Ovary (tissue), 9 donors: ENCODE data around the gene RBMS1. TPM values are rescaled to one million over a fixed set of nuclear protein-coding genes. Genes with fewer than 3 reads are reported as not detected.

Experiments used
- DNase-seq, 5 donors: peaks; one replicate each; pipeline ENCODE4 v3.0.0-alpha.2; 2019 to 2020
- H3K27ac ChIP-seq, 2 donors: fragments of 200-600 bp; one replicate each; pipeline versions ENCODE4 v1.5.1 to v1.8.0; 2019 to 2022
- H3K27me3 ChIP-seq: fragments of 200-600 bp; one replicate; pipeline ENCODE4 v1.8.0; 2022
- H3K36me3 ChIP-seq: fragments of 200-600 bp; sonication (generic); one replicate; pipeline ENCODE4 v1.5.1; 2019
- H3K4me1 ChIP-seq: one replicate; pipeline ENCODE4 v1.8.1; 2013; ENCODE audit warnings: mild to moderate bottlenecking, moderate library complexity; ENCODE audit not compliant: insufficient read depth
- H3K4me3 ChIP-seq: fragments of 200-600 bp; sonication (generic); one replicate; pipeline ENCODE4 v1.5.1; 2017
- H3K9me3 ChIP-seq, 2 donors: fragments of 200-600 bp in 1 of 2; sonication (generic) in 1 of 2; one replicate each; pipeline versions ENCODE4 v1.5.1 to v1.8.1; 2013 to 2019; ENCODE audit warnings: mild to moderate bottlenecking in 1 of 2, moderate library complexity in 1 of 2
- EP300 ChIP-seq: sonication (generic); formaldehyde crosslinking; IDR thresholded peaks from one replicate; pipeline ENCODE4 v1.6.1; 2017; ENCODE audit warnings: antibody characterized with exemption
- POLR2A ChIP-seq: fragments of 450-650 bp; IDR thresholded peaks from one replicate; pipeline ENCODE4 v1.6.1; 2017; ENCODE audit warnings: antibody characterized with exemption, mild to moderate bottlenecking, moderate library complexity
- WGBS, 3 donors: extraction: QIAGEN DNeasy Blood & Tissue Kit in 1 of 3; methylation state at CpG; one replicate each; pipeline versions ENCODE4 v1.1.5 to v1.1.7; 2013 to 2017; 5-methylcytosine and 5-hydroxymethylcytosine counted together
- intact Hi-C, 4 donors: fragments of 100-400 bp; cut with DNase I; formaldehyde crosslinking; loops; one replicate each; pipeline versions ENCODE4 v1.11.0 to v1.15.1; 2022 to 2023
- polyA plus RNA-seq, 2 donors: library from polyadenylated mRNA; stranded (reverse); fragments of 200-250 nt in 1 of 2; fragments of 350-450 nt in 1 of 2; fragmentation: Illumina TruSeq in 1 of 2; extraction: RNeasy Lipid Tissue Mini Kit (QIAGEN cat#74804) in 1 of 2; gene quantifications; one replicate each; pipeline ENCODE4 v1.2.3, GENCODE V29; 2013 to 2014
- total RNA-seq, 7 donors: library from RNA; depleted of rRNA in 2 of 7; stranded (reverse); fragments of >200 nt in 2 of 7; fragmentation: NEBNext Ultra II Directional in 3 of 7; extraction: Animal tissue kit (Norgen Biotek cat#: 25700) in 3 of 7; gene quantifications; one replicate each; pipeline versions ENCODE4 v1.1.0 to v1.2.4, GENCODE V29; 2016 to 2023
- TF ChIP-seq, protein P1 (sequence below), 3 donors: fragments of 450-650 bp in 2 of 3; fragments of 200-600 bp in 1 of 3; IDR thresholded peaks; one replicate each; pipeline versions ENCODE4 v1.5.1 to v1.8.0; 2016 to 2022; ENCODE audit warnings: antibody characterized with exemption in 3 of 3, mild to moderate bottlenecking in 1 of 3
- donor health status: DM: no; HTN: no; CAD: no; lungs with moderate emphysema.
- donor health status: DM: no; HTN: no; CAD: no.
- donor health status: Bipolar disorder and iron deficiency.
- donor health status: DM: yes; HTN: yes; CAD: no.
- donor health status: DM: no; HTN: no; CAD: no.
- donor health status: DM: yes; HTN: yes; CAD: no.

The RBMS1 gene
- total and polyA plus RNA-seq, 9 donors, result 50.7 to 91.9 (median 73.8) TPM

GRCh38 chr2:160267022-160267421 lies 226.6 kb downstream of the RBMS1 start:
- H3K9me3 ChIP-seq, result no peaks in the 10 kb centered on the region
- H3K27me3 ChIP-seq, result no peaks in the 10 kb centered on the region
- intact Hi-C loops, result loop anchor here in 1 of 4 donors (10.0 kb wide), 1 partner anchor 152 kb away; no protein-coding TSS in a partner anchor
- no peak overlapping the region for H3K4me3 ChIP-seq
- WGBS, 3 donors, result 89 to 94% (median 92%) methylated on average over 4 of the region's 4 CpGs
- H3K36me3 ChIP-seq, result no peaks in the 10 kb centered on the region
- no peak for DNase-seq
- peaks cover 11% of the 10 kb centered on the region for H3K4me1 ChIP-seq
- H3K27ac ChIP-seq, result no peak overlapping the region
- no peak for TF ChIP-seq POLR2A
- TF ChIP-seq EP300, result no peak
- TF ChIP-seq, protein P1, sequence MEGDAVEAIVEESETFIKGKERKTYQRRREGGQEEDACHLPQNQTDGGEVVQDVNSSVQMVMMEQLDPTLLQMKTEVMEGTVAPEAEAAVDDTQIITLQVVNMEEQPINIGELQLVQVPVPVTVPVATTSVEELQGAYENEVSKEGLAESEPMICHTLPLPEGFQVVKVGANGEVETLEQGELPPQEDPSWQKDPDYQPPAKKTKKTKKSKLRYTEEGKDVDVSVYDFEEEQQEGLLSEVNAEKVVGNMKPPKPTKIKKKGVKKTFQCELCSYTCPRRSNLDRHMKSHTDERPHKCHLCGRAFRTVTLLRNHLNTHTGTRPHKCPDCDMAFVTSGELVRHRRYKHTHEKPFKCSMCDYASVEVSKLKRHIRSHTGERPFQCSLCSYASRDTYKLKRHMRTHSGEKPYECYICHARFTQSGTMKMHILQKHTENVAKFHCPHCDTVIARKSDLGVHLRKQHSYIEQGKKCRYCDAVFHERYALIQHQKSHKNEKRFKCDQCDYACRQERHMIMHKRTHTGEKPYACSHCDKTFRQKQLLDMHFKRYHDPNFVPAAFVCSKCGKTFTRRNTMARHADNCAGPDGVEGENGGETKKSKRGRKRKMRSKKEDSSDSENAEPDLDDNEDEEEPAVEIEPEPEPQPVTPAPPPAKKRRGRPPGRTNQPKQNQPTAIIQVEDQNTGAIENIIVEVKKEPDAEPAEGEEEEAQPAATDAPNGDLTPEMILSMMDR (IDR thresholded peaks at IDR 0.05), result no peak

DNA sequence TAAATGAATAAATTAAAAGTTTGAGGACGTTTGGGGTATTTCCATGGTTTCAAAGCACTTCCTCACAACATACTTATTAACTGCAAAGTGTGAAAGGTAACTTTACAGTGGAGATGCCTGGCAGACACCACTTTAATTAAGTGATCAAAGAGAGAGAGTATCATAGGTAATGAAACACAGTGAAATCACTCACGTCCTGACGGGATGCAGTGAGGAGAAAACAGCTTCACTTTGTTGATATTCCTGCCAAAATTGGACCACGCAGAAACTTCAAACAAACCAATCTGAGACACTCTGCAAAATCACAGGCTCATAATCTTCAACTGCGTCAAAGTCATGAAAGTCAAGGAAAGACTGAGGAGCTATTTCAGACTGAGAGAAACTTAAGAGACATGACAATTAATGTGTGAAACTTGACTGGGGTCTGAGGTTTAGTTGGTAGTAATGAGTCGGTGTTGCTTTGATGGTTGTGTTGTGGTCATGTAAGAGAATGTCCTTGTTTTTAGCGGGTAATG lies 227.5 kb downstream of the RBMS1 start:
- no peaks in the 10 kb centered on the region for H3K9me3 ChIP-seq
- H3K4me3 ChIP-seq, result no peak overlapping the region
- peaks cover 10% of the 10 kb centered on the region for H3K4me1 ChIP-seq
- H3K27ac ChIP-seq, result no peak overlapping the region
- no peak for DNase-seq
- 45 to 64% (median 53%) methylated on average over 7 of the region's 7 CpGs for WGBS, 3 donors
- H3K27me3 ChIP-seq, result no peaks in the 10 kb centered on the region
- intact Hi-C loops, result loop anchor here in 1 of 4 donors (10.0 kb wide), 1 partner anchor 151 kb away; no protein-coding TSS in a partner anchor
- TF ChIP-seq EP300, result no peak
- TF ChIP-seq, protein P1 (IDR thresholded peaks at IDR 0.05), result no peak
- TF ChIP-seq POLR2A, result no peak
- H3K36me3 ChIP-seq, result no peaks in the 10 kb centered on the region

GRCh38 chr2:160264308-160264707 lies 229.3 kb downstream of the RBMS1 start:
- peaks cover 3% of the 10 kb centered on the region for H3K4me1 ChIP-seq
- H3K27me3 ChIP-seq, result no peaks in the 10 kb centered on the region
- intact Hi-C loops, result loop anchor here in 1 of 4 donors (10.0 kb wide), 1 partner anchor 150 kb away; no protein-coding TSS in a partner anchor
- no peak for DNase-seq
- 83 to 97% (median 87%) methylated on average over 1 of the region's 1 CpG for WGBS, 3 donors
- no peaks in the 10 kb centered on the region for H3K36me3 ChIP-seq
- no peak overlapping the region for H3K4me3 ChIP-seq
- H3K27ac ChIP-seq, result no peak overlapping the region
- no peak for TF ChIP-seq POLR2A
- TF ChIP-seq, protein P1 (IDR thresholded peaks at IDR 0.05), result no peak
- no peak for TF ChIP-seq EP300
- H3K9me3 ChIP-seq, result no peaks in the 10 kb centered on the region

GRCh38 chr2:160261732-160262131 lies 231.9 kb downstream of the RBMS1 start:
- Histone ChIP-seq H3K4me3 (no peak overlapping the region), H3K4me1 (no peaks in the 10 kb centered on the region), H3K27me3 (no peaks in the 10 kb centered on the region), H3K36me3 (no peaks in the 10 kb centered on the region), H3K27ac (no peak overlapping the region), H3K9me3 (no peaks in the 10 kb centered on the region)
- TF ChIP-seq POLR2A, result no peak
- no peak for TF ChIP-seq EP300
- intact Hi-C loops, result loop anchor here in 1 of 4 donors (10.0 kb wide), 1 partner anchor 147 kb away; no protein-coding TSS in a partner anchor
- WGBS, 3 donors, result 77 to 90% (median 81%) methylated on average over 2 of the region's 2 CpGs
- DNase-seq, result no peak

GRCh38 chr2:160258492-160258805 lies 235.2 kb downstream of the RBMS1 start:
- H3K27ac ChIP-seq, result no peak overlapping the region
- DNase-seq, result no peak
- H3K9me3 ChIP-seq, result no peaks in the 10 kb centered on the region
- intact Hi-C loops, result no loop called here
- no peaks in the 10 kb centered on the region for H3K4me1 ChIP-seq
- TF ChIP-seq POLR2A (no peak), EP300 (no peak)
- TF ChIP-seq, protein P1 (IDR thresholded peaks at IDR 0.05), result no peak
- H3K4me3 ChIP-seq, result no peak overlapping the region
- no peaks in the 10 kb centered on the region for H3K27me3 ChIP-seq
- no peaks in the 10 kb centered on the region for H3K36me3 ChIP-seq
- WGBS, 3 donors, result 49 to 63% (median 52%) methylated on average over 2 of the region's 2 CpGs
